ACC112 (cell line): ENCODE results near the gene CD84.
"Not testable (repeated sequence)": the region's sequence is repeated elsewhere in the genome, so short reads cannot be mapped to it uniquely, and the experiment has no call there.

Experiments
- H2AFZ ChIP-seq: fragments of 200-600 bp; sonication (generic); one replicate; pipeline ENCODE4 v1.6.0; 2017; ENCODE audit warnings: antibody characterized with exemption, low read length; ENCODE audit not compliant: unreplicated experiment
- H3K27ac ChIP-seq: fragments of 200-600 bp; sonication (generic); 2 replicates; pipeline ENCODE4 v1.5.1; 2014; ENCODE audit warnings: low read depth, mild to moderate bottlenecking, antibody characterized with exemption, low read length, moderate library complexity
- H3K27me3 ChIP-seq: fragments of 200-600 bp; sonication (generic); 2 replicates; pipeline ENCODE4 v1.6.1; 2014; ENCODE audit warnings: mild to moderate bottlenecking, antibody characterized with exemption, low read length, moderate library complexity, mixed read lengths; ENCODE audit not compliant: insufficient read depth
- H3K36me3 ChIP-seq: fragments of 200-600 bp; sonication (generic); 2 replicates; pipeline ENCODE4 v1.6.1; 2016; ENCODE audit warnings: mild to moderate bottlenecking, antibody characterized with exemption, low read length, moderate library complexity, mixed read lengths; ENCODE audit not compliant: insufficient read depth
- H3K4me1 ChIP-seq: fragments of 200-600 bp; sonication (generic); one replicate; pipeline ENCODE4 v1.6.1; 2016; ENCODE audit warnings: low read length, mixed read lengths; ENCODE audit not compliant: insufficient read depth, unreplicated experiment, control insufficient read depth
- H3K4me3 ChIP-seq: fragments of 200-600 bp; sonication (generic); 2 replicates; pipeline ENCODE4 v1.5.1; 2014; ENCODE audit warnings: mild to moderate bottlenecking, low read depth, low read length
- H3K79me2 ChIP-seq: fragments of 200-600 bp; sonication (generic); one replicate; pipeline ENCODE4 v1.6.0; 2016; ENCODE audit warnings: low read length; ENCODE audit not compliant: control insufficient read depth, unreplicated experiment, insufficient read depth

CD84 gene

GRCh38 chr1:160579216-160579701 lies at the start of gene CD84:
CD84 (minus strand) TSS chr1:160579496; CDS start chr1:160579437, 59 bp downstream.
- Histone ChIP-seq H3K27me3 (no peaks in the 10 kb centered on the region), H2AFZ (no peak within 1 kb of the TSS), H3K27ac (no peak within 1 kb of the TSS), H3K4me3 (no peak within 1 kb of the TSS), H3K4me1 (no peaks in the 10 kb centered on the region), H3K36me3 (no peaks in the 10 kb centered on the region), H3K79me2 (no peaks in the 10 kb centered on the region)

GRCh38 chr1:160628799-160629263 lies 49.5 kb upstream of the CD84 start:
- no peak overlapping the region for H2AFZ ChIP-seq
- no peak overlapping the region for H3K4me3 ChIP-seq
- peaks cover 15% of the 10 kb centered on the region for H3K27me3 ChIP-seq
- no peak overlapping the region for H3K27ac ChIP-seq
- H3K4me1 ChIP-seq = no peaks in the 10 kb centered on the region
- H3K36me3 ChIP-seq = no peaks in the 10 kb centered on the region
- H3K79me2 ChIP-seq = no peaks in the 10 kb centered on the region

- H3K27ac ChIP-seq, H3K79me2 ChIP-seq, H3K4me3 ChIP-seq, H2AFZ ChIP-seq, H3K4me1 ChIP-seq, H3K36me3 ChIP-seq: not testable (repeated sequence)
- peaks cover 17% of the 10 kb centered on the region for H3K27me3 ChIP-seq
These were observed 48.5 kb upstream of the CD84 start for GRCh38 chr1:160627677-160628289.

- no peaks in the 10 kb centered on the region for H3K79me2 ChIP-seq
- no peaks in the 10 kb centered on the region for H3K4me1 ChIP-seq
- no peak overlapping the region for H2AFZ ChIP-seq
- H3K36me3 ChIP-seq = no peaks in the 10 kb centered on the region
- H3K27me3 ChIP-seq = peaks cover 27% of the 10 kb centered on the region
- H3K4me3 ChIP-seq = no peak overlapping the region
- no peak overlapping the region for H3K27ac ChIP-seq
These were observed 47.4 kb upstream of the CD84 start for GRCh38 chr1:160626509-160627342.

GRCh38 chr1:160625725-160626498 lies 46.6 kb upstream of the CD84 start:
- Histone ChIP-seq H3K36me3 (no peaks in the 10 kb centered on the region), H3K79me2 (no peaks in the 10 kb centered on the region), H3K4me1 (no peaks in the 10 kb centered on the region), H3K4me3 (no peak overlapping the region), H3K27ac (no peak overlapping the region), H2AFZ (no peak overlapping the region), H3K27me3 (peaks cover 24% of the 10 kb centered on the region)

- no peaks in the 10 kb centered on the region for H3K36me3 ChIP-seq
- no peaks in the 10 kb centered on the region for H3K4me1 ChIP-seq
- H3K27me3 ChIP-seq = peaks cover 23% of the 10 kb centered on the region
- no peaks in the 10 kb centered on the region for H3K79me2 ChIP-seq
- H3K27ac ChIP-seq = no peak overlapping the region
- no peak overlapping the region for H3K4me3 ChIP-seq
- no peak overlapping the region for H2AFZ ChIP-seq
These were observed 46.0 kb upstream of the CD84 start for GRCh38 chr1:160625321-160625720.

GRCh38 chr1:160624464-160624863 lies 45.2 kb upstream of the CD84 start:
- no peaks in the 10 kb centered on the region for H3K79me2 ChIP-seq
- no peak overlapping the region for H3K27ac ChIP-seq
- H3K36me3 ChIP-seq = no peaks in the 10 kb centered on the region
- H2AFZ ChIP-seq = no peak overlapping the region
- peaks cover 28% of the 10 kb centered on the region for H3K27me3 ChIP-seq
- no peak overlapping the region for H3K4me3 ChIP-seq
- H3K4me1 ChIP-seq = no peaks in the 10 kb centered on the region

GRCh38 chr1:160623862-160624261 lies 44.6 kb upstream of the CD84 start:
- no peak overlapping the region for H3K4me3 ChIP-seq
- H2AFZ ChIP-seq = no peak overlapping the region
- H3K79me2 ChIP-seq = no peaks in the 10 kb centered on the region
- no peaks in the 10 kb centered on the region for H3K36me3 ChIP-seq
- H3K27ac ChIP-seq = no peak overlapping the region
- H3K4me1 ChIP-seq = no peaks in the 10 kb centered on the region
- peaks cover 28% of the 10 kb centered on the region for H3K27me3 ChIP-seq

- no peak overlapping the region for H3K4me3 ChIP-seq
- H3K27ac ChIP-seq = no peak overlapping the region
- H3K36me3 ChIP-seq = no peaks in the 10 kb centered on the region
- H3K27me3 ChIP-seq = peaks cover 28% of the 10 kb centered on the region
- no peak overlapping the region for H2AFZ ChIP-seq
- no peaks in the 10 kb centered on the region for H3K4me1 ChIP-seq
- no peaks in the 10 kb centered on the region for H3K79me2 ChIP-seq
These were observed 43.9 kb upstream of the CD84 start for GRCh38 chr1:160623227-160623633.

- Histone ChIP-seq H2AFZ (no peak overlapping the region), H3K4me1 (no peaks in the 10 kb centered on the region), H3K27me3 (peaks cover 28% of the 10 kb centered on the region), H3K4me3 (no peak overlapping the region), H3K27ac (no peak overlapping the region), H3K36me3 (no peaks in the 10 kb centered on the region), H3K79me2 (no peaks in the 10 kb centered on the region)
These were observed 43.4 kb upstream of the CD84 start for GRCh38 chr1:160622501-160623226.
